GM19099 (cell line): ENCODE measurements around the gene FAM131C.

ENCODE experiments used
- POLR2A ChIP-seq: IDR thresholded peaks from 3 replicates; pipeline ENCODE4 v1.6.1; 2011; ENCODE audit warnings: low read depth; ENCODE audit not compliant: insufficient read length; ENCODE audit errors: extremely low read depth

FAM131C gene

DNA sequence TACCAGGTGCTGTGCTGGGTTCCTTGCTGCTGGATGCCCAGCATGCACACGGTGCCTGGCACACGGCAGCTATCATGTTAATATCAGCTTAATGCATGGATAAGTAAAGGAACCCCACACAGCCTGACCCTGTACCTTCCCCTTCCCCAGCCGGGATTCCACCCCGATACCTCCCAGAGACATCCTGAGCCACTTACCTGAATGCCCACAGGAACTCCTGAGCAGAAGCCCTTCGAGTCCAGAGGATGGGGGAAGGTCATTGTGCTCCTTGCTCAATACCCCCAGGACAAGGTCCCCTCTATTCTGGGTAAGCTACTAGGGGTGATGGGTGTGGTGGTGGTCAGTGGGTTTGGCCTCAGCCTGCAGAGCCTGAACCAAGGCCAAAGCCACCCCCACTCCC is 1.4 kb downstream of the FAM131C start:
- TF ChIP-seq POLR2A = no peak

DNA sequence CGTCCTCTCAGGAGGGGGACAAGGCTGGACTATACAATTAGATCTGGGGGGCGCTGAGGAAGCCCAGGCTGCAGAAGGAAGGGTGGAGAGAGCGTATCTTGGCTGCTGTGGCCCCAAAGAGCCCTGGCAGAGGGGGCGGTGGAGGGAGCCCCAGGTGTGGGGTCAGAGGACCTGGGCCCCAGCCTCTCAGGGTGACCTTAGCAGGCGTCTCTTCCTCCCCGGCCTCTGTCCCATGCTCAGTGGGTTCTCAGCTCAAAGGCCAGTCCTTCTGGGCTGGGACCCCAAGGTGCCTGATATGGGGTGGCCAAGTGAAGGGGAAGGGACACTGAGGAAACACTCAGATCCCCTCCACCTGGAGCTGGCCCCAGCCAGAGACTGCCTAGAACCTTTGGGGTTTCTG is 1.8 kb downstream of the FAM131C start:
- no peak for TF ChIP-seq POLR2A

DNA sequence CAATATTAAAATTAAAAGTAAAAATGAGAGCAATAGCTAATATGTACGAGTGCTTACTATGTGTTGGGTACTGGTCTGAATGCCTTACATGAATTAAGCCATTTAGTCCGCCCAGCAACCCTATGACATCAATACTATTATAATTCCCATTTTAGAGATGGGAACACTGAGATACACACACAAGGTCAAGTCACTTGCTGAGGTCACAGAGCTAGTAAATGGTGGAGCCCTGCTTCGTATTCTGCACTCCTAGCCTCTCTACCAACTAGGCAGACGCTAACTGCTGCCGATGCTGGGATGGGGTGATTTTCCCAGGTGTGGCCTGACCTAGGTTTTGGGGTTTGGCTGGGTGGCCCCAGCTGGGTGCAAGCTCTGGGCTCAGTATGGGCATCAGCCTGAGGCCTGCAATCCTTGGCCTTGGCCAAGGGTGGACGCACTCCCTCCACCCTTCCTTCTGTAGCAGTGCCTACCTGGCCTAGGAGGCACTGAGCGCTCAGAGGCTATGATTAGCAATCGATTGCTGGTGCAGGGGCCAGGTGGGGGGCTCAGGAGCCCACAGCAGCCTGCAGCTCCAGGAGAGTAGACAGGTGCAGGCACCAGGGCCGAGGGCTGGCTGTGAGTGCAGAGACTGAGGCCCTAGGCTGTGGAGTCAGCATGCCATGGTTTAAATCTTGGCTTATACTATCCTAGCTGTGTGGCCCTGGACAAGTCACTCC is 2.7 kb downstream of the FAM131C start:
- no peak for TF ChIP-seq POLR2A

- TF ChIP-seq POLR2A = no peak
These were observed 4.8 kb downstream of the FAM131C start for GRCh38 chr1:16068356-16069270.

DNA sequence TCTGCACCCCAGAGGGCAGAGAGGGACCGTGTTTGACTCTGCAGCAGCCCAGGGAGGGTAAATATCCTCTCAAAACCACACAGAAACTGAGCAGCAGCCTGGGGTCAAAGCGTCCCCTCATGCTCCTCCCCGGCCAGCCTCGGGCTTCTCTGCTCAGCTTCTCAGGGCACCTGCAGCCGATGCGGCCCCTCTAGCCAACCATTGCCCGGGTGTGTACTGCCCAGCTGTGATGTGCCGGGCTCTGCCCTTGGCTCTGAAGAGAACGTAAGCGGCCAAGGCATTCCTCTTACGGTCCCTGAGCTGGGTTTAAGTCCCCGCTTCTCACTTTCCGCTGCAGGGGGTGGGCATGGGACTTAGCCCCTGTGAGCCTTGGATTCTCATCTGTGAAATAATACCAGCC is 5.5 kb downstream of the FAM131C start:
- no peak for TF ChIP-seq POLR2A

DNA sequence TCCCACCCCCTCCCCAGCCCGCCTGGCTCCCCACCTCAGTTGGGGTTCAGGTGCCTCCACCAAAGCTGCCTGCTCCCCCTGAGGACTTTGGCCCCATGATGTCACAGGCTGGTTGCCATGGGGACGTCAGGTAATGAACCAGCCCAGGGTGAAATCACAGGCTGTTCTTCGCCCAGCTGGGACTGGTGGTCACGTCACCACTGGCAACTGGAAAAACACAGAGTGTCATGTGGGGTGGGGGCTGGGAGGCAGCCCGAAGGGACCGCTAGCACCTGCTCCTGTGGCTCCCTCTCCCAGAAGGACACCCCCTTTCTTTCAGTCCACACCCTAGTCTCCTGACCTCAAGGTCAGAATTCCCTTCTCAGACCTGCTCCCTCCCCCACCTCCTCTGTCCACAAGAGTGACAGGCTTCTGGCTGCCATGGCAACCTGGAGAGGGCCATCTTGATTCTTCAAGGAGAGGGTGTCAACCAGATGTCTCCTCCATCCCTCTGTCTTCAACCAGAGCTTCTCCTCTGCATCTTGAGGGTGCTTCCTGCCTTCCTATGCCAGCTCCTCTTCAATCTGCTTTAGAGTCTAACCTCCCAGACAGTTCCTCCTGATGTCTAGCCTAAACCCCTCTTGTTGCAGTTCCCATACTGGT is 6.2 kb downstream of the FAM131C start:
- no peak for TF ChIP-seq POLR2A

- no peak for TF ChIP-seq POLR2A
These were observed 7.2 kb downstream of the FAM131C start for GRCh38 chr1:16066245-16066644.

DNA sequence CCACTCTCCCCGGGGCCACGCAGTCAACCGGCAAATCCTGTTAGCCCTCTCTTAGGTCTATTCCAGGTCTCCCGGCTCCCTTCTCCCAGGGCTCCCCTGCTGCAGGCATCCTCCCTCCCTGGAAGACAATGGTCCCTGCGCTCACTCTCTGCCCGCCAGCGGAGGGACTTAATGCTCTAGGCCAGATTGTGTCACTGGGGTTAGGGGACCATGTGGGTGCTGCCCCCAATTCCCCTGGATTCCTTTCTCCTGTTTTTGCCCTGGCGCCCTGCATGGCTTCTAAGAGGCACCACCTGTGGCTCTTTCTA is 8.2 kb downstream of the FAM131C start:
- no peak for TF ChIP-seq POLR2A

DNA sequence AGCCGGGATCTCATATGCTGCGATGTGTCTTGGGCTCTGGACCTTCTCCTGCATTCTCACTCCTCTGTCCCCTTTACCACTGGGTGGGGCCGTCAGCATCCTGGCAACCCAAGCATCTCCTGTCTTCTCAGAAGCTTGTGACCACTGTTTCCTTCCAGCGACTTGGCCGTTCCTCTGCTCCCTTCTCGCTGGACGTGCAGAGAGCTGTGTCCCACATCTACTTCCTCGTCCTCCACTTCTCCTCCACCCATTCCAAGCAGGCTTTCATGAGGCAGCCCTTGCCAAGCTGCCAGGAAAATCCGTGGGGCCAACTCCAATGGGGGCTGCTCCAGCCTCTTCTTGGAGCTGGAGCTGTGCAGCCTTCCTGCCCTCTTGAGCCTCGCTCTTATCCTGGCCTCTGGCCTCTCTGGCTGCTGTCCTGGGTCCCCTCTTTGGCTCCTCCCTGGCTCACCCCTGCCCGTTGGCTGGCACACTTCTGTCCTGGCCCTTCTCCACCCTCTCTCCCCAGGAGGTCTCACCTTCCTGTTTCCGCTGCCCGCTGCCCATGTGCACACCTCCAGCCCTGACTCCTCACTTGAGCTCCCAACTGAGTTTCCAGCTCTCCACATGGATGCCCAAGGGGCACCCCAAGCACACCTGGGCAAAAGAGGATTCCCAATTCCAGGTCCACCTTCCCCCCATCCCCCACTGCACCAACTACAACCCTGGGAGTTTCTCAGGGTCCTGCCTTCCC is 8.7 kb downstream of the FAM131C start:
- TF ChIP-seq POLR2A = no peak

GRCh38 chr1:16063921-16064320 is 9.5 kb downstream of the FAM131C start:
- no peak for TF ChIP-seq POLR2A

DNA sequence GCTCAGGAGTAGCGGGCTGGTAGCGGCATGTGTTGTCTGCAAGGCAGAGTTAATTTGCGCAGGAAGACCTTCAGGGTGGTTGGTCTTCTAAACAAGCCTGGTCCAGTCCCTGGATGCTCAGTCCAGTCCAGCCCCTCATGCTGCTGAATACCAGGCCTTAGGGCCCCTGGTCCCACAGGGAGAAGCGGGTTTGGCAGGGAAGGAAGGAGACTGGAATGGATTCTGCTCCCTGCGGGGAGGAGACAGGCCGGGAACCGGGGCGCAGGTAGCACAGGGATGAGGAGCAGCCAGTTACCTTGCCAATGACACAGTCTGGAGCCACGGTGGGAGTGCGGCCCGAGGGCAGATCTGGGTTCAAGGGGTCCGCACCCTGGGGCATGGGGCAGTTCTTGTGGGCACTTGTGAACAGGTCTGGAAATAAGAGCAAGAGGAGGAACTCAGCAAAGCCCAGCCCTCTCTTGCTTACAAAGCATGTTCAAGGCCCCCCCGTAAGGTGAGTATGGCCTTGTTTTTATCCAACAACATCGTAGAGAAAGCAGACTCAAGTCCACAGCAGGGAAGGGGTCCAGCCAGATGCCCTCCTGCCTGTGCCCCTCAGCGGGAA is 10.1 kb downstream of the FAM131C start:
- TF ChIP-seq POLR2A = no peak

DNA sequence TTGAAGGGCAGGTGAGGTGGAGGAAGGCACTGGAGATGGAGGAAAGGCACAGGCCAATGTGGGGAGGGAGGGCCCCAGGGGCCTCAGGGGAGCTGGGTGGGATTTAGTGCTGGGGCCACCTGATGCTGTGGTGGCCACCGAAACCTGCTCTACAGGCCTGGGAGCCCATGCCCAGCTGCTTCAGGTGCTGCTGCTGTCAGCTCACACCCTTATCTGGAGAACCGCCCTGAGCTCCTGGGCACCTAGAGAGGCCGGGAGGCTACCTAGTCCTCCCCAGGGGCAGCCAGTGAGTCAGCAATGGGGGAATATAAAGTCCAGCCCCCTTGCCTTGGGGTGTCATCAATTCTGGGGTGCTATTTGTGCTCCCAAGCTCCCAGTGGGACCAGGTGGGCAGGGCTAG is 12.2 kb downstream of the FAM131C start:
- TF ChIP-seq POLR2A = no peak

DNA sequence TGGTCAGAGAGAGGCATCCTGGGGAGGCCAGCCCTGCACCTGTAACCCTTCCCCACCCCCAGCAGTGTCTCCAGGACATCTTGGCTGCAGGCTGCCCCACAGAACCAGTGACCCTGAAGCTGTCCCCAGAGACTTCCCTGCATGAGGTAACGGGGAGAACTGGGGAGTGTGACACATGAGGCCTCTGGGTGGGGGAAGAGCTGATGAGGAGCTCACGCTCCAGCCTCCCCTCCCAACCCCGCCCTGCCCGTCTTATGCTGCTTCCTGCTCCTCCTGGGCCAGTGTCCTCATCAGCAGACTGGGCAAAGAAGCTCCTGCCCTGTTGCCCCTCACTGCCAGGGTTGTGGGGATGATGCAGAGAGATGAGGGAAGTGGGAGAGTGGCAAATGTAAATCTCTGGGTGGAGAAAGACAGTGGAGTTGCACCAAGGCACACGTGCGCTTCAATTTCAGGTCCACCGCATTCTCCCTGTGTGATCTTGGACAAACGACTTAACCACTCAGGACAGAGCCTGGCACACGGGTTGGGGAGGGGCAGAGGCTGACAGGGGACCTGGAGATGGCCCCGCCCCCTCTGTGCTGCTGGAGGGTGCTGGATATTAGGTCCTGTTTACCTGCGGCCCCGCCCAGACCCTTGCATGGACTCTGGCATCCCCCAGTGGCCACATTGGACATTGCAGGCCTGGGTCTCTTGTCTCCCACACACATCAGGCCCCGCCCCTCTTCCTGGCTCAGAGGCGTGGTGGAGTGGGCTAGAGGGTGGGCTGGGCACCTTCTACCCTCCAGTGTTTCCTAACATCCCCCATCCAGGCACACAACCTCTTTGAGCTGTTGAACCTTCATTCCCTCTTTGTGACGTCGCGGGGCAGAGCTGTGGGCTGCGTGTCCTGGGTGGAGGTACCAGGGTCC is 17.6 kb downstream of the FAM131C start:
- TF ChIP-seq POLR2A = no peak
